Raji (cell line): ENCODE data around the gene HS6ST3.

Source experiments
- POLR2A ChIP-seq: IDR thresholded peaks from 2 replicates; pipeline ENCODE4 v1.6.1; 2011; ENCODE audit warnings: low read depth, low read length, control low read depth; ENCODE audit not compliant: insufficient read depth

Gene HS6ST3

GRCh38 chr13:96730676-96731075 is 640.8 kb downstream of the HS6ST3 start:
- no peak for TF ChIP-seq POLR2A

- TF ChIP-seq POLR2A, result no peak
Observed at GRCh38 chr13:96734499-96734898, 644.6 kb downstream of the HS6ST3 start.

- no peak for TF ChIP-seq POLR2A
Observed at GRCh38 chr13:96741779-96742178, 651.9 kb downstream of the HS6ST3 start.

- TF ChIP-seq POLR2A, result no peak
Observed at GRCh38 chr13:96743296-96744089, 653.6 kb downstream of the HS6ST3 start.

- TF ChIP-seq POLR2A, result no peak
Observed at GRCh38 chr13:96744367-96745331, 654.7 kb downstream of the HS6ST3 start.

GRCh38 chr13:96746886-96747285 is 657.0 kb downstream of the HS6ST3 start:
- TF ChIP-seq POLR2A, result no peak

- no peak for TF ChIP-seq POLR2A
Observed at GRCh38 chr13:96749825-96750224, 659.9 kb downstream of the HS6ST3 start.

GRCh38 chr13:96751089-96751488 is 661.2 kb downstream of the HS6ST3 start:
- no peak for TF ChIP-seq POLR2A

- TF ChIP-seq POLR2A, result no peak
Observed at GRCh38 chr13:96762876-96763275, 673.0 kb downstream of the HS6ST3 start.

GRCh38 chr13:96766306-96766705 is 676.4 kb downstream of the HS6ST3 start:
- no peak for TF ChIP-seq POLR2A

GRCh38 chr13:96768524-96768923 is 678.6 kb downstream of the HS6ST3 start:
- no peak for TF ChIP-seq POLR2A

- no peak for TF ChIP-seq POLR2A
Observed at GRCh38 chr13:96769874-96770273, 680.0 kb downstream of the HS6ST3 start.

GRCh38 chr13:96771486-96772367 is 681.8 kb downstream of the HS6ST3 start:
- TF ChIP-seq POLR2A, result no peak

- TF ChIP-seq POLR2A, result no peak
Observed at GRCh38 chr13:96772426-96772825, 682.5 kb downstream of the HS6ST3 start.

- no peak for TF ChIP-seq POLR2A
Observed at GRCh38 chr13:96779691-96780090, 689.8 kb downstream of the HS6ST3 start.
